ENCODE data around the gene NEURL3. TPM values are rescaled to one million over a fixed set of nuclear protein-coding genes. Genes with fewer than 3 reads are reported as not detected.

Gene NEURL3
- polyA plus RNA-seq, 1 donor, result 0.81 TPM

GRCh38 chr2:96498021-96498431 lies 7.1 kb downstream of the NEURL3 start:
- DNase-seq, result no peak
- H3K4me3 ChIP-seq (ENCODE audit: low read length), result no peak overlapping the region
- H3K27ac ChIP-seq (ENCODE audit: low read length), result no peak overlapping the region
- no peaks in the 10 kb centered on the region for H3K36me3 ChIP-seq (ENCODE audit: control insufficient read depth, insufficient read depth, low read length)
- peaks cover 18% of the 10 kb centered on the region for H3K27me3 ChIP-seq (ENCODE audit: control insufficient read depth, insufficient read depth, low read length)
- H3K9me3 ChIP-seq (ENCODE audit: control insufficient read depth, low read depth, low read length), result peaks cover 2% of the 10 kb centered on the region
- no CpG with 5 or more reads among the region's 12 CpGs for WGBS (ENCODE audit: insufficient coverage, low lambda C conversion rate)
- H3K4me1 ChIP-seq (ENCODE audit: control insufficient read depth, insufficient read depth, low read length), result peaks cover 15% of the 10 kb centered on the region

GRCh38 chr2:96495982-96496629 lies 9.1 kb downstream of the NEURL3 start:
- H3K27ac ChIP-seq (ENCODE audit: low read length), result no peak overlapping the region
- no peak overlapping the region for H3K4me3 ChIP-seq (ENCODE audit: low read length)
- DNase-seq, result no peak
- H3K4me1 ChIP-seq (ENCODE audit: control insufficient read depth, insufficient read depth, low read length), result no peaks in the 10 kb centered on the region
- H3K27me3 ChIP-seq (ENCODE audit: control insufficient read depth, insufficient read depth, low read length), result peaks cover 14% of the 10 kb centered on the region
- no CpG with 5 or more reads among the region's 6 CpGs for WGBS (ENCODE audit: insufficient coverage, low lambda C conversion rate)
- no peaks in the 10 kb centered on the region for H3K36me3 ChIP-seq (ENCODE audit: control insufficient read depth, insufficient read depth, low read length)
- peaks cover 2% of the 10 kb centered on the region for H3K9me3 ChIP-seq (ENCODE audit: control insufficient read depth, low read depth, low read length)

GRCh38 chr2:96494188-96494587 lies 11.0 kb downstream of the NEURL3 start:
- Histone ChIP-seq H3K36me3 (ENCODE audit: control insufficient read depth, insufficient read depth, low read length) (no peaks in the 10 kb centered on the region), H3K27me3 (ENCODE audit: control insufficient read depth, insufficient read depth, low read length) (no peaks in the 10 kb centered on the region), H3K4me3 (ENCODE audit: low read length) (no peak overlapping the region), H3K9me3 (ENCODE audit: control insufficient read depth, low read depth, low read length) (peaks cover 2% of the 10 kb centered on the region), H3K27ac (ENCODE audit: low read length) (no peak overlapping the region), H3K4me1 (ENCODE audit: control insufficient read depth, insufficient read depth, low read length) (no peaks in the 10 kb centered on the region)
- no CpG with 5 or more reads among the region's 1 CpG for WGBS (ENCODE audit: insufficient coverage, low lambda C conversion rate)
- DNase-seq, result no peak

DNA sequence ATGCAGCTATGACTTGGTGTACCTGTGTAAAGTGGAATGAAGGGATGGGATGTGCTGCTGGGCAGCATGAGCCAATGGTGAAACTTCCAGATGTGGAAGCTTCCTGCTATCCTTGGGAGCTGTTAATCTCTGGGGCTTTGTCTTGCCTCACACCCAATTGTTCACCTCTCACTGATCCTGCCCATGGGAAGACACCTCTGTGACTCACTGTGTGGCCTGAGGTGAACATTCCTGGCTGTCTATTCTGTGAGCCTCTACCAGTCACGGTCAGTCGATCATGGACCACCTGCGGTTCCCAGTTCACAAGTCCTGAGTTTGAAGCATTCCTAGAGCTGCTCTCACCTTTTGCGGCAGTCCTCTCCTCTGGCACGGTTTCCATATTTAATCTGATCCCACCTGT lies 12.1 kb downstream of the NEURL3 start:
- 71% methylated on average over 1 of the region's 5 CpGs for WGBS (ENCODE audit: insufficient coverage, low lambda C conversion rate)

GRCh38 chr2:96491860-96492497 lies 13.2 kb downstream of the NEURL3 start:
- H3K4me3 ChIP-seq (ENCODE audit: low read length), result no peak overlapping the region
- no peak overlapping the region for H3K27ac ChIP-seq (ENCODE audit: low read length)
- no peak for DNase-seq
- peaks cover 2% of the 10 kb centered on the region for H3K9me3 ChIP-seq (ENCODE audit: control insufficient read depth, low read depth, low read length)
- no CpG with 5 or more reads among the region's 1 CpG for WGBS (ENCODE audit: insufficient coverage, low lambda C conversion rate)
- H3K36me3 ChIP-seq (ENCODE audit: control insufficient read depth, insufficient read depth, low read length), result no peaks in the 10 kb centered on the region
- H3K27me3 ChIP-seq (ENCODE audit: control insufficient read depth, insufficient read depth, low read length), result no peaks in the 10 kb centered on the region
- no peaks in the 10 kb centered on the region for H3K4me1 ChIP-seq (ENCODE audit: control insufficient read depth, insufficient read depth, low read length)

More for the DNA sequence above, 12.1 kb downstream of the NEURL3 start:
- H3K27me3 ChIP-seq (ENCODE audit: control insufficient read depth, insufficient read depth, low read length), result no peaks in the 10 kb centered on the region
- H3K9me3 ChIP-seq (ENCODE audit: control insufficient read depth, low read depth, low read length), result peaks cover 2% of the 10 kb centered on the region
- DNase-seq, result no peak
- no peaks in the 10 kb centered on the region for H3K36me3 ChIP-seq (ENCODE audit: control insufficient read depth, insufficient read depth, low read length)
- H3K27ac ChIP-seq (ENCODE audit: low read length), result no peak overlapping the region
- H3K4me3 ChIP-seq (ENCODE audit: low read length), result no peak overlapping the region
- no peaks in the 10 kb centered on the region for H3K4me1 ChIP-seq (ENCODE audit: control insufficient read depth, insufficient read depth, low read length)

- 80% methylated on average over 1 of the region's 1 CpG for WGBS (ENCODE audit: insufficient coverage, low lambda C conversion rate)
Measured at GRCh38 chr2:96489663-96490062, 15.5 kb downstream of the NEURL3 start.

GRCh38 chr2:96489261-96489660 lies 15.9 kb downstream of the NEURL3 start:
- no peaks in the 10 kb centered on the region for H3K9me3 ChIP-seq (ENCODE audit: control insufficient read depth, low read depth, low read length)
- peaks cover 8% of the 10 kb centered on the region for H3K4me1 ChIP-seq (ENCODE audit: control insufficient read depth, insufficient read depth, low read length)
- no peak overlapping the region for H3K27ac ChIP-seq (ENCODE audit: low read length)
- H3K27me3 ChIP-seq (ENCODE audit: control insufficient read depth, insufficient read depth, low read length), result no peaks in the 10 kb centered on the region
- DNase-seq, result no peak
- H3K4me3 ChIP-seq (ENCODE audit: low read length), result no peak overlapping the region
- H3K36me3 ChIP-seq (ENCODE audit: control insufficient read depth, insufficient read depth, low read length), result no peaks in the 10 kb centered on the region
- 83% methylated on average over 1 of the region's 3 CpGs for whole genome bisulfite sequencing (ENCODE audit: insufficient coverage, low lambda C conversion rate)

More at GRCh38 chr2:96489663-96490062, 15.5 kb downstream of the NEURL3 start:
- H3K4me3 ChIP-seq (ENCODE audit: low read length), result no peak overlapping the region
- H3K27ac ChIP-seq (ENCODE audit: low read length), result no peak overlapping the region
- H3K4me1 ChIP-seq (ENCODE audit: control insufficient read depth, insufficient read depth, low read length), result peaks cover 8% of the 10 kb centered on the region
- no peak for DNase-seq
- no peaks in the 10 kb centered on the region for H3K27me3 ChIP-seq (ENCODE audit: control insufficient read depth, insufficient read depth, low read length)
- no peaks in the 10 kb centered on the region for H3K9me3 ChIP-seq (ENCODE audit: control insufficient read depth, low read depth, low read length)
- no peaks in the 10 kb centered on the region for H3K36me3 ChIP-seq (ENCODE audit: control insufficient read depth, insufficient read depth, low read length)

- WGBS (ENCODE audit: insufficient coverage, low lambda C conversion rate), result 0% methylated on average over 1 of the region's 3 CpGs
- Histone ChIP-seq H3K27me3 (ENCODE audit: control insufficient read depth, insufficient read depth, low read length) (no peaks in the 10 kb centered on the region), H3K4me1 (ENCODE audit: control insufficient read depth, insufficient read depth, low read length) (peaks cover 8% of the 10 kb centered on the region), H3K27ac (ENCODE audit: low read length) (no peak overlapping the region), H3K4me3 (ENCODE audit: low read length) (no peak overlapping the region), H3K36me3 (ENCODE audit: control insufficient read depth, insufficient read depth, low read length) (no peaks in the 10 kb centered on the region), H3K9me3 (ENCODE audit: control insufficient read depth, low read depth, low read length) (no peaks in the 10 kb centered on the region)
- DNase-seq, result no peak
Measured at GRCh38 chr2:96486696-96487095, 18.5 kb downstream of the NEURL3 start.

DNA sequence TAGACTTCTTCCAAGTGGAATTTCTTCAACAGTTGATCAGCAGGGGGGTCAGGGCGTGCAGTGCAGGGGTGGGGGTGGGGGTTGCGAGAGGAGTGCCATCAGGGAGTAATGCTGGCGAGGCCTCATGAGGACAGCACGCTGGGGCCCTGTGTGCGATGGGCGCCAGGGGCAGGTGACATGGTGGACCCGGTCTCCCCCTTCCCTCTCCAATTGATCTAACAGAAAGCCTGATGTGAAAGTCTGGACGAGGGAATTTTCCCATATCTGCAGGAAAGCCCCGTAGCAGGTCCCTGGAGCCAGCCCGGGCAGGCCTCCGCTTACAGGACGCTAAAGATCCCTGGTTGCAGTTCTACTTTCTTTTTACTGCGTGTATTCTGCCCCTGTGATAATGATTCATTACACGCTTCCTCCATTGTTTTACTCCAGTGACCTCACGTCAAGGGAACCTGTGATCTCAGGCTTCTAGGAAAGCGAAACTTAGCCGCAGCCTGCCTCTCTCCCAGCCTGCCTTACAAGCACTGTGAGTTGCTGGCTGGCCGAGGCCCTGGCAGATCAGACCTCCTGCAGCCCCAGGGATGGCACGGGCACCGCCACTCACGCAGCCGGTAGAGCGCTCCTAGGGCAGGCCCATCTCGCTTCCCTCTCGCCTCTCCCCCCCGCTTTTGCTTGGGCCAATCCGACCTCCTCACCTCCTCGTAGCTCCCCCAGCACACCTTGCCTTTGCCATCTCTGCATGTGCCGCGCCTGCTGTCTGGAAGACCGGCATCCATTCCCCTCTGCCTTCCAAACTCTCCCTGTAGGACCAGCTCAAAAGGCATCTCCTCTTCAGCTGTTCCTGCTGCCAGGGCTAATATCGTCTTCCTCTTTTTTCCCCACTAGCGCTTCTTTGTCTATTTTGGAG lies 19.2 kb downstream of the NEURL3 start:
- H3K27ac ChIP-seq (ENCODE audit: low read length), result peak overlapping the region; percentile 63
- H3K4me1 ChIP-seq (ENCODE audit: control insufficient read depth, insufficient read depth, low read length), result peaks cover 8% of the 10 kb centered on the region
- H3K9me3 ChIP-seq (ENCODE audit: control insufficient read depth, low read depth, low read length), result no peaks in the 10 kb centered on the region
- no peaks in the 10 kb centered on the region for H3K36me3 ChIP-seq (ENCODE audit: control insufficient read depth, insufficient read depth, low read length)
- no peaks in the 10 kb centered on the region for H3K27me3 ChIP-seq (ENCODE audit: control insufficient read depth, insufficient read depth, low read length)
- DNase-seq, result peak; percentile 88 to 95
- WGBS (ENCODE audit: insufficient coverage, low lambda C conversion rate), result 77% methylated on average over 2 of the region's 33 CpGs
- peak overlapping the region; percentile 22 for H3K4me3 ChIP-seq (ENCODE audit: low read length)

DNA sequence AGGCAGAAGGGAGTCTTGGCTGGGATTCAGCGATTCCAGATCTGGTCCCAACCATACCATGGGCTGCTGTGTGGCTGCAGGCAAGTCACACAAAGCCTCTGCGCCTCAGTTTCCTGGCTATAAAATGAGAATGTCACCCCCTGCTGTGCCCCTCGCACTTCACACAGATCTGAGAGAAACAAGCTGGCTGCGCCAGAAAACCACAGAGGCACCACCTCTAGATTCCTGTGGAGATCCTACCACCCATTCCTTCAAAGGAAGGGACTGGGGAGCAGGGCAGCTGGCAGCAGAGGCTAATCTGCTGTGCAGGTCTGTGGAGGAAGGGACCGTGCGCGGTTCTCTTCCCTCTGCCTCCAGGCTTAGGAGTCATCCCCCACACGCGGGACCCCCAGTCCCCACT lies 19.8 kb downstream of the NEURL3 start:
- Histone ChIP-seq H3K27me3 (ENCODE audit: control insufficient read depth, insufficient read depth, low read length) (no peaks in the 10 kb centered on the region), H3K4me3 (ENCODE audit: low read length) (no peak overlapping the region), H3K4me1 (ENCODE audit: control insufficient read depth, insufficient read depth, low read length) (peaks cover 8% of the 10 kb centered on the region), H3K36me3 (ENCODE audit: control insufficient read depth, insufficient read depth, low read length) (no peaks in the 10 kb centered on the region), H3K27ac (ENCODE audit: low read length) (peak overlapping the region; percentile 63), H3K9me3 (ENCODE audit: control insufficient read depth, low read depth, low read length) (no peaks in the 10 kb centered on the region)
- WGBS (ENCODE audit: insufficient coverage, low lambda C conversion rate), result no CpG with 5 or more reads among the region's 9 CpGs
- DNase-seq, result no peak
